GM18505 (cell line): ENCODE results near the gene SF3B3.
"Not testable (repeated sequence)": the region's sequence is repeated elsewhere in the genome, so short reads cannot be mapped to it uniquely, and the experiment has no call there.

Source experiments
- ATAC-seq: cut with Tn5 transposase; IDR thresholded peaks from one replicate; pipeline ENCODE4 v1.9.1; 2021; ENCODE audit not compliant: unreplicated experiment
- POLR2A ChIP-seq: IDR thresholded peaks from 4 replicates; pipeline ENCODE4 v1.6.1; 2011; ENCODE audit warnings: borderline replicate concordance; ENCODE audit not compliant: insufficient read depth, insufficient read length; ENCODE audit errors: extremely low read depth

SF3B3 gene

DNA sequence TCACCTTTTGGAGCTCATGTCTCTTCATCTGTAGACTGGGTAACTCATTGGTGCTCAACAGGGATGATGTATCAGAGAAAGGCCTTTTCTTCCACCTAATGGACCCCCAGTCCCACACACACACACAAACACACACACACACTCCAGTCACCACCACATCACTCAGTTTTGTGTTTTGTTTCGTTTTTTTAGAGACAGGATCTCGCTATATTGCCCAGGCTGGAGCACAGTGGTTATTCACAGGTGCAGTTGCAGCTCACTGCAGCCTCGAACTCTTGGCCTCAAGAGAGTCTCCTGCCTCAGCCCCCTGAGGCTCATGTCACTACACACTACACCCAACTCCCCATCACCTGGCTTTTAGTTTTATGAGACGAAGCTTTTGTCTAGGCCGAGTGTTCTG, 55.6 kb downstream of the SF3B3 start:
- ATAC-seq, result no peak
- TF ChIP-seq POLR2A, result no peak

DNA sequence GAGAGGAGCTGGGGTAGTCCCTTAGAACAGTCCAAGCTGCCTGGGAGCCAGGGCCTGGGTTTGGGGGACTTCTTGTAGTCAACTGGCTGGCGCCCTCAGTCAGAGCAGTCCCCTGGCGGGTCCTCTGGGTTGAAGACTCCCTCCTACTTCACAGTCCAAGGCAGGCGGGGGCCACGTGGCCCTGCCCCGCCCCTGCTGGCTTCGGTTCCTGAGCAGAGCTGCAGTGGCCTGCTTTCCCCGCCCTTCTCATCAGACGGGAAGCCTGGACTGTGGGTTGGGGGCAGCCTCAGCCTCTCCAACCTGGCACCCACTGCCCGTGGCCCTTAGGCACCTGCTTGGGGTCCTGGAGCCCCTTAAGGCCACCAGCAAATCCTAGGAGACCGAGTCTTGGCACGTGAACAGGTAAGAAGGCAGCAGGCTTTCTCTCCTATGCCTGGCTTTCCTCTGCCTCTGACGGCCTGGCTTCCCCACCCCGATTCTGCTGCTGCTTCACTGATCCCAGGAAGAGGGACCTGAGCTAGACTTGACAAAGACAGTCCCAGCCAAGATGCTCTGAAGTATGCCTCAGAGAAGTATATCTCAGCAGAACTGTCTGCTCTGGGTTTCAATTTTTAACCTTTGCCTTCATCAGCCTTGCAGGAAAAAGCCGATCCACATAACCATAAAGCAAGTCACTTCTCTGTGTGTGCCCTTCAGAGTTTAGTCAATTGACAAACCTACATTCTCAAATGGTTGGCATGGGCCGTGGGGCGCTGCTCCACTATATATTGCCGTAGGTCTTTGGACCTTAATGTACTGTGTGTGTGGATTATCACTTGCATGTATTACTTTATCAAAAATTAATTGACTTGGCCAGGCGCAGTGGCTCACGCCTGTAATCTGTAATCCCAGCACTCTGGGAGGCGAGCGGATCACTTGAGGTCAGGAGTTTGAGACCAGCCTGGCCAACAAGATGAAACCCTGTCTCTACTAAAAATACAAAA, 56.3 kb downstream of the SF3B3 start:
- TF ChIP-seq POLR2A, result no peak
- ATAC-seq, result no peak

DNA sequence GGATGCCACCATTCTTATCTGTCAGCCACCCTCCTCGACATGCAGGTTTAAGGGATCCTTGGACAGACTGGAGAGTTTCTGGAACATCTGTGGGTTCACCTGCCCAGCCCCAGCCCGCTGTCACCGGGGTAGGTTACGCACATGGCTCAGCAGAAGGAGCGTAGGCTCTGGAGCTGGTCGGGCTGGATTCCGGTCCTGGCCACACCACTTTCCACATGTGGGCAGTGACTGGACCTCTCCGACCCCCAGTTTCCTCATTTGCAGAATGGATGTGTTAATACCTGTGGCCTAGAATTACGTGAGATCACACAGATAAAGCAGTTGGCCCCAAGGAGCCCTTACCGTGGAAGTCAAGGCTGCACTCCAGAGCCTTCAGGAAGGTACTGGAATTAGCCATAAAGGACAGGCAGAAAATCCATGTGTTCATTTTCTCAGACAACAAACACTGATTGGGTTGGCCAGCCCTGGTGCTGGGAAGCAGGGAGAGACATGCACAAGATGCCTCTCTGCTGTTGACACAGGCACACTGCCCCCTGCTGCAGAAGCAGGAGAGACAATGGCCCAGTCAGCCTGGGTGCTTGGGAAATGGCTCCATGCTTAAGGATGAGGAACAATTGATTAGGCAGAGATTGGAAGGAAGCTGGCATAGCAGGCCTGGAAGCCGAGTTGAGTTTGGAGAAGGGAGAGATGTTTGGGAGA, 58.8 kb downstream of the SF3B3 start:
- TF ChIP-seq POLR2A, result no peak
- no peak for ATAC-seq

DNA sequence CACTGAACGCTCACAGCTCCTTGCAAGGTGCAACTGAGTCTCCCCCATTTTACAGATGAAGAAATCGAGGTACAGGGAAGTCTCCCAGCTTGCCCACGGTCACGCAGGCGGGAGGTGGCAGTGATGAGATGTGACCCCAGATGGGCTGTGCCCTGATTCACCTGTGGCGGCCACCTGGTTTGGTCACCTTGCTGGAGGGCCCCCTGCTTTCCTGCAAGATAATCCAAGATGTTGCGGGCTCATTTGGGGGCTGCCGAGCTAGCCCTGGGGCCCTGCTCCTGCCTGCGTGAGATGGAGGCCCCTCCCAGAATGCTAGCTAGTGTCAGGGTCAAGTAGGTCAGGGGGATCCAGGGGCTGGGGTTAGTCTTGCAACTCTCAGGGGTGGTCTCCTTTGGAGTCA, 63.1 kb downstream of the SF3B3 start:
- no peak for TF ChIP-seq POLR2A
- ATAC-seq, result no peak

DNA sequence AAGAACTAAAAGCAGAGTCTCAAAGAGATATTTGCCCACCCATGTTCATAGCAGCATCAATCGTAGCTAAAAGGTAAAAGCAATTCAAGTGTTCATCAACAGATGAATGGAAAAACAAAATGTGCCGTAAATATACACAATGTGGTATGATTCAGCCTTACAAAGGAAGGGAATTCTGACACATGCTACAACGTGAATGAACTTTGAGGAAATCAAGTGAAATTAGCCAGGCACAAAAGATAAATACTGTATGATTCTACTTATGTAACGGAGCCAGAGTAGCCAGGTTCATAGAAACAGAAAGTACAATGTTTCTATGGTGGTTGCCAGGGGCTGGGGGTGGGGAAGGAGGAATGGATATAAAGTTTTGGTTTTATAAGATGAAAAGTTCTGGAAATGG, 64.9 kb downstream of the SF3B3 start:
- no peak for TF ChIP-seq POLR2A
- no peak for ATAC-seq

DNA sequence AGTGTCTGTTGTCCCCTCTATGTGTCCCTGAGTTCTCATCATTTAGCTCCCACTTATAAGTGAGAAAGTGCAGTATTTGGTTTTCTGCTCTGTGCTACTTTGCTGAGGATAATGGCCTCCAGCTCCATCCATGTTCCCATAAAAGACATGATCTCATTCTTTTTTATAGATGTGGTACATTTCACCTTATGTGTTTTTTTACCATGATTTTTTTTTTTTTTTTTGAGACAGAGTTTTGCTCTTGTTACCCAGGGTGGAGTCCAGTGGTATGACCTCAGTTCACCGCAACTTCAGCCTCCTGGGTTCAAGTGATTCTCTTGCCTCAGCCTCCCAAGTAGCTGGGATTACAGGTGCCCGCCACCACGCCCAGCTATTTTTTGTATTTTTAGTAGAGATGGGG, 65.8 kb downstream of the SF3B3 start:
- not testable (repeated sequence) for ATAC-seq

DNA sequence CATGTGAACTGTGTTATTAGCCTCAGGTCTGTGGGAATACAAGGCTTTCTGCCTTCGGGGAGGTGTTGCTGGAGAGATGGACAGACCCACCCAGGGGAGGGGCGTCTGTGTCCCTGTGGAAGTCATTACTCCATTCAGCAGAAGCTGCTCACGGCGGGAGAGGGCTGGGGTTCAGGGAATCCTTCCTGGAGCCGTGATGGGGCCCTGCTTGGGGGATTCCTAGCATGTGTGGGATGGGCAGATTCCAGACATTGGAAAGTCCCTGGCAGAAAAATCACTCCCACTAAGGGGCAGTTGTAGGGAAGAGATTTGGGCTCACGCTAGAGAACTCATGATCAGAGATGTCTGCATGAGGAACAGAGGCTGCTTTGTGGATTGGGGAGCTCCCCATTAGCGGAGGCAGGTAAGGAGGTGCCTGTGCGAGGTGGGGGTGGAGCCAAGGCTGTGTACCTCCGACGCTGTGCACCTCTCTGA, 66.4 kb downstream of the SF3B3 start:
- ATAC-seq, result no peak
- no peak for TF ChIP-seq POLR2A

DNA sequence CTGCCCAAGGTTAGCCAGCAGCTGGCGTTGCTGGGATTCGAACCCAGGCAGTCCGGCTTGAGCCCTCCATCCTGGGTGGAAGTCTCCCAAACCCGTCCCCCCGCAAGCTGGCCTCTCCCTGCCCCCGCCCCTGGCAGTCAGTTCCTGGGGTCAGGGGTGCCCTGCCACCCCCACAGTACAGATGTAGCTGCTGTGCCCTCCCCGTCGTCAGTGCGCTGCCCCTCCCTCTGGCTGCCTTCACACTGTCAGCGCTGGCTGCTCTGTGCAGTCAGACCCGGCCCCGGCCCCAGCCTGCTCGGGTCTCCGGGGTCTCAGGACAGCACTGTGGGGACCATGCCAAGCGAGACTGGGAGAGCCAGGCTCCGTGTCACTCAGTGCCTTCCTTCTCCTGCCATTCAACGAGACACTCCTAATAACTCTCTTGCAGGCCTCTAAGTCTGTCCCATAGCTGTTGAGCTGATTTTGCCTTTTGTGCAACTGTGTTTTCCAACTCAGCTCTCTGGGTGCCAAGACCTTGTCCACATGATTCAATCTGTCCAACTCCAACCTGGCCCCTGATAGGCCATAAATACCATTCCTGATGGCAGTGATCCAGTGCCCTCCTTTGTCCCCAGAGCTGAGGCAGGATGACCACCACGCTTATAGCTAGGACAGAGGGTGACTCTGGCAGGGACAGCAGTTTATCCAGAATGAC, 67.3 kb downstream of the SF3B3 start:
- no peak for TF ChIP-seq POLR2A
- no peak for ATAC-seq

DNA sequence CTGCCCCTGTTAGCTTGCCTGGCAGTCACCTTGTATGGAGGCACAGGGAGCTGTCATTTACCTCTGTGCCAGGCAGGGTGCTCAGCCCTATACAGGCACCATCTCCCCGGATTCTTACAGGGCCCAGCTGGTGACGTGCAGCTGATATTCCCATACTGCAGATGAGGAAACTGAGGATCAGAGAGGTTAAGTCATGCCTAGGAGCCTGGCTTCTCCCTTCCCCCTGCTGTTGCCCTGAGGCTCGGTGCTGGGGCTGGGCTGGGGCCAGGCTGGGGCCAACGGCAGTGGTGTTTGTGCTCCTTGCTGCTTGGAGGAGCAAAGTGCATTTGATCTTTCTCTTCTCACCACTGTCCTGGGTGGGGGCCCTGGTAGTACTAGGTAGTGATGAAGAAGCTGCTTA, 68.0 kb downstream of the SF3B3 start:
- TF ChIP-seq POLR2A, result no peak
- ATAC-seq, result no peak

DNA sequence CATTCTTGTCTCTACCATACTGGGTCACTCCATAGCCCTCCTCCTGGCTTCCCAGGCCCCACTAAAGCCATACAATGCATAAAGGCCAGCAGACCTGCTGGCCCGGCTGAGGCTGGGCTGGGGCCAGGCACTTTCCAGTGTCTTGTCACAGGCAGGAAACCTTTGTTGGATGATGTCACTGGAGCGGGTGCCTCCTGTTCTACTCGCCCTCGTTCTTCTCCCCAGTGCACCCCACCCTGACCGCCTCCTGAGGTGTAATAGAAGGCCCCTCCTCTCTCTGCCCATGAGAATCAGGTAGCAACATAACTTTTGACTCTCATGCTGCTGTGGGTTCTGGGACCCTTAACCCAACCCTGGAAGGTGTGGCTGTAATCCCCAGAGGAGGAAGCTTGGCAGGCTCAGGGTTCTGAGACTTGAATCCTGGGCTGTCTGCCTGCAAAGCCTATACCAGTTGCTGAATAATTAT, 68.5 kb downstream of the SF3B3 start:
- ATAC-seq, result no peak
- TF ChIP-seq POLR2A, result no peak

DNA sequence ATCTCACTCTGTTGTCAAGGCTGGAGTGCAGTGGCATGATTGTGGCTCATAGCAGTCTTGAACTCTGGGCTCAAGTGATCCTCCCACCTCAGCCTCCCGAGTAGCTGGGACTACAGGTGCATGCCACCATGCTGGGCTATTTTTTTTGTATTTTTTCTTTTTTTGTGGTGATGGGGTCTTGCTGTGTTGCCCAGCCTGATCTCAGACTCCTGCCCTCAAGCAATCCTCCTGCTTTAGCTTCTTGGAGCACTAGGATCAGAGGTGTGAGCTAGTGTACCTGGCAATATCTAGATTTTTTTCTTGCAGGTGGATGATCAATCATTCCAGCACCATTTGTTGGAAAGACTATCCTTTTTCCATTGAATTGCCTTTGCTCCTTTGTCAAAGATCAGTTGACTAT, 69.9 kb downstream of the SF3B3 start:
- TF ChIP-seq POLR2A, result no peak
- ATAC-seq, result no peak

DNA sequence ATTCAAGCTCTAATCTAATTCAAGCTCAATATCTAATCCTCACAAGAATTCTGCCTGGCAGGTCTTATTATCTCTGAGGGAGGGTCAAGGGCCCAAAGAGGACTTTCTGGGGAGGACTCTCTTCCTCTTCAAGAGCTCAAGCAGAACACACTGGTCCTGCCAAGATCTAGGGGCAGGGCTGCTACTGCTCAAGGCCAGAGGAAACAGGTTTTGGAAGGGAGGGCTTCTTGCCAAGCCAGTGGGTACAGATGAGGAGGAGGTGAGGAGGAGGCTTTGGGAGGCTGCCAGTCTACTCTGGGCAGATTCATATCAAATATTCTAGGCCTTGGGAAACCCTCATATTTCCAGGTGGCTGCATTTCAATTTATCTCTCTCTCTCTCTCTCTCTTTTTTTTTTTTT, 71.0 kb downstream of the SF3B3 start:
- ATAC-seq, result no peak
- no peak for TF ChIP-seq POLR2A

DNA sequence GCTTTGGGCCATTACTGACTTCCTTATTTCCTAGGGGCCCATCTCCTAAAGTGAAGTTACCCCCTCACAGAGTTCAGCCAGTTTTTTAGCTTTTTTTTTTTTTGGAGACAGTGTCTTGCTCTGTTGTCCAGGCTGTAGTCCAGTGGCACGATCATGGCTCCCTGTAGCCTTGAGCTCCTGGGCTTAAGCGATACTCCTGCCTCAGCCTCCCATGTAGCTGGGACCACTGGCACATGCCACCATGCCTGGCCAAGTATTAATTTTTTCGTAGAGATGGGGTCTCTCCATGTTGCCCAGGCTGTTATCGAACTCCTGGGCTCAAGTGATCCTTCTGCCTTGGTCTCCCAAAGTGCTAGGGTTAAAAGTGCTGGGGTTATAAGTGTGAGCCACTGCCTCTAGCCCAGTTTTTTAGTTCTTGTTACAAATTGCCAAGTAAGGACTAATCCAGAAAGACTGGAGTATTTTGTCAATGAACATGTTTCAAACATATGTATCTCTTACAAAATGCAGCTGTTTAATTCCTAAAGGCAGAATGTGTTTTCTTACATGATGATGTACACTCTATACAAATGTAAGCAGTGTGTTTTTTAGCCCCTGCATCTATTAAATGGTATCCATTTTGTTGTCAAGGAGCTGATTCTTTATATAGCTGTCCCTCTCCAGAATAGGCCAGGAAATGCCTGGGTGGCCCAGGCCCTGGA, 73.7 kb downstream of the SF3B3 start:
- no peak for TF ChIP-seq POLR2A
- ATAC-seq, result no peak
